ENCODE results near the gene CPLX1.
"Not testable (repeated sequence)": the region's sequence is repeated elsewhere in the genome, so short reads cannot be mapped to it uniquely, and the experiment has no call there.

The CPLX1 gene

GRCh38 chr4:808860-809570 lies 16.9 kb downstream of the CPLX1 start:
- DNase-seq (ENCODE audit: insufficient read length, low spot score) (no peak), FAIRE-seq (no peak)
- TF ChIP-seq POLR2A (IDR thresholded peaks at IDR 0.05; ENCODE audit: low read depth, low read length), result no peak

DNA sequence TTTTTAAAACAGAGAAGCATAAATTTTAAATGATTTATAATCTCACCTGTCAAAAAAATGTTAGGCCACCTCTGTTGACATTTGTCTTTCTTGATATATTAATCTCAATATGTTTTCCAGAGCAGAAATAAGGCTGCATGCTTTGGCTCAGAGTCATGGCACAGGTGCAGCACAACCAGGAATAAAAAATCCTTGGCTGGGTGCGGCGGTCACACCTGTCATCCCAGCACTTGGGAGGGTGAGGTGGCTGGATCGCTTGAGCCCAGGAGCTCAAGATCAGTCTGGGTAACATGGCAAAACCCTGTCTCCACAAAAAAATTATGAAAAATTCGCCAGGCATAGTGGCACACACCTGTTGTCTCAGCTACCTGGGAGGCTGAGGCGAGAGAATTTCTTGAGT lies 18.1 kb downstream of the CPLX1 start:
- TF ChIP-seq POLR2A (IDR thresholded peaks at IDR 0.05; ENCODE audit: low read depth, low read length), result no peak
- FAIRE-seq, result no peak
- no peak for DNase-seq (ENCODE audit: insufficient read length, low spot score)

DNA sequence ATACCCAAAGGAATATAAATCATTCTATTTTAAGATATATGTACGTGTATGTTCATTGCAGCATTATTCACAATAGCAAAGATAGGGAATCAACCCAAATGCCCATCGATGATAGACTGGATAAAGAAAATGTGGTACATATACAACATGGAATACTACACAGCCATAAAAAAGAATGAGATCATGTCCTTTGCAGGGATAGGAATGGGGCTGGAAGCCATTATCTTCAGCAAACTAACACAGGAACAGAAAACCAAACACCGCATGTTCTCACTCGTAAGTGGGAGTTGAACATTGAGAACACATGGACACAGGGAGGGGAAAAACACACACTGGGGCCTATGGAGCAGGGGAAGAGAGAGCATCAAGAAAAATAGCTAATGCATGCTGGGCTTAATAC lies 18.9 kb downstream of the CPLX1 start:
- DNase-seq (ENCODE audit: insufficient read length, low spot score); FAIRE-seq: not testable (repeated sequence)

GRCh38 chr4:804804-805203 lies 21.1 kb downstream of the CPLX1 start:
- no peak for DNase-seq (ENCODE audit: insufficient read length, low spot score)
- no peak for TF ChIP-seq POLR2A (IDR thresholded peaks at IDR 0.05; ENCODE audit: low read depth, low read length)
- no peak for FAIRE-seq

GRCh38 chr4:803884-804283 lies 22.0 kb downstream of the CPLX1 start:
- no peak for DNase-seq (ENCODE audit: insufficient read length, low spot score)
- TF ChIP-seq POLR2A (IDR thresholded peaks at IDR 0.05; ENCODE audit: low read depth, low read length), result no peak
- FAIRE-seq, result no peak

DNA sequence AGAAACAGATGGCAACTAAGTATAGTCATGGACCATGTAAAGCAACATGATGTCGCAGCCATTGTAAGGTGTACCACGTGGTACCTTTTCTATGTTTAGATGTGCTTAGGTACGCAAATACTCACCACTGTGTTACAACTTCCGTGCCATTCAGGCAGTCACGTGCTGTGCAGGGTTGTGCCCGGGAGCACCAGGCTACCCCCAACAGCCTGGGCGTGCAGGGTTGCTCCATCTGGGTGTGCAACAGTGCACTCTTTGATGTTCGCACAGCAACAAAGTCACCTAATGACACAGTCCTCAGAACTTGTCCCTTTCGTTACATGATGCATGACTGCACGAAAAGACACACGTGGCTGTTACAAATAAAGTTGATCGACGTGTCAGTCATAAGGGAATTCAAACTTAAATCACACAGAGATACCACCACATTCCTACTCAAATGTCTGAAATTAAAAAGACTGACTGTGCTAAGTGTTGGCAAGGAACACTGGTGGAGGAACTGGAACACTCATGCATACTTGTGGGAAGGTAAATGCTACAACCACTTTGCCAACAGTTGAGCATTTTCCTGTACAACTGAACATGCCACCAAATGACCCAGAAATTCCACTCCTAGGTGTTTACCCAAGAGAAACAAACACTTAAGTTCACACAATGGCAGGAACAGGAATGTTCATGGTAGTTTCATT lies 24.3 kb downstream of the CPLX1 start:
- DNase-seq (ENCODE audit: insufficient read length, low spot score) (no peak), FAIRE-seq (no peak)
- TF ChIP-seq POLR2A (IDR thresholded peaks at IDR 0.05; ENCODE audit: low read depth, low read length), result no peak

DNA sequence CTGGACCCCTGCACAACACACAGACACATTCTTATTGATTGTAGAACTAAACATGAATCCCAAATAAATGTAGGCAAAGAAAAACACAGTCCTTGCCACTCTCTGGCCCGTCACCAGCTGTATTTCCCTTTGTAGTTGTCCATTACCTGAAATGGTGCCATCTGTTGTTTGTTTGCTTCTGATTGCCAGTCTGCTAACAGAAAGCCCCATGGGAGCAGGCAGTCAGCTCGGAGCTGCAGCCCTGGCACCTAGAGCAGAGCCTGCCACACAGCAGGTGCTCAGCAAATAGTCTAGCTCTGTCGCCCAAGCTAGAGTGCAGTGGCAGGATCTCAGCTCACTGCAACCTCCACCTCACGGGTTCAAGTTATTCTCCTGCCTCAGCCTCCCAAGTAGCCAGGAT lies 28.9 kb downstream of the CPLX1 start:
- FAIRE-seq (no peak), DNase-seq (ENCODE audit: insufficient read length, low spot score) (no peak)
- TF ChIP-seq POLR2A (IDR thresholded peaks at IDR 0.05; ENCODE audit: low read depth, low read length), result no peak

DNA sequence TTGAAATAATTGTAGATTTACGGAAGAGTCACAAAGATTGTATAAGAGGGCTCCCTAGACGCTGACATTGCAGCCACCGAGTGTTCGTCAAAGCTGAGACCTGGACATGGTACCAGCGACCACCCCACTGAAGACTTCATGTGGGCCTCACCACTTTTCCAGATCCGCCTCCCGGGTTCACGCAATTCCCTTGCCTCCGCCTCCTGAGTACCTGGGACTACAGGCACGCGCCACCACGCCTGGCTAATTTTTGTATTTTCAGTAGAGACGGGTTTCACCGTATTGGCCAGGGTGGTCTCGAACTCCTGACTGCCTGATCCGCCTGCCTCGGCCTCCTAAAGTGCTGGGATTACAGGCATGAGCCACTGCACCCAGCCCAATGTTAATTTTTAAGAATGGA lies 29.7 kb downstream of the CPLX1 start:
- no peak for FAIRE-seq
- TF ChIP-seq POLR2A (IDR thresholded peaks at IDR 0.05; ENCODE audit: low read depth, low read length), result no peak
- no peak for DNase-seq (ENCODE audit: insufficient read length, low spot score)

GRCh38 chr4:795726-796119 lies 30.2 kb downstream of the CPLX1 start:
- FAIRE-seq (no peak), DNase-seq (ENCODE audit: insufficient read length, low spot score) (no peak)
- no peak for TF ChIP-seq POLR2A (IDR thresholded peaks at IDR 0.05; ENCODE audit: low read depth, low read length)

GRCh38 chr4:794900-795725 lies 30.8 kb downstream of the CPLX1 start:
- FAIRE-seq (no peak), DNase-seq (ENCODE audit: insufficient read length, low spot score) (no peak)

DNA sequence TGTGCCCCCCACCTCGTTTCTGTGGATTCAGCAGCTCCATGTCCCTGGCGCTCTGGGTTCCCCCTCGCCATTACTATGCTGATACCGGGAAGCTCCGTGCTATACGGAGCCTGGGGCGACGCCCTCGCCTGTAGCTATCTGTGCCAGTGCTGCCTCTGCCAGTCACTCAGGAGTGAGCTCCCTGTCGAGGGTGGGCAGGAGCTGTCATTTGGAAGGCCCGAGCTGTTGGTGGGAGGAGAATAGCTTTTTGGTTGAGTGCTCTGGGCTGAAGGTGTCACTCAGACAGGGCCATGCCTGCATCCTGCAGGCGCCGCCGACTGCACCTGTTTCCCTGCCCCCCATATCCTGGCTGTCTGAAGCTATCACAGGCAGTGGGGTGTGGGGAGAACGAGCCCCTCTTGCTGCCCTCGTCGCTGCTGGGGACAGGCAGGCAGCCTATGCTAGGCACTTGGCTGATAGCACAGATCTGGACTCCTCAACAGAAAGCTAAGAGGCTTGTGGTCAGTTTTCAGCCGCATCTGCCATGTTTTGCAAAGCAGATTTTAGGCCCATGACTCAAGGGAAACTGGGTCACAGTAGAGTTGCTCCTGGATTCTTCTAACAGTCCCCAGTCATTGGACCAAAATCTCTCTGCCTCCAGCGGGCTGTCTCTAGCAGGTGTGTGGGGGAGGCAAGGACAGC lies 31.8 kb downstream of the CPLX1 start:
- DNase-seq (ENCODE audit: insufficient read length, low spot score), result no peak
- FAIRE-seq, result no peak
- TF ChIP-seq POLR2A (IDR thresholded peaks at IDR 0.05; ENCODE audit: low read depth, low read length), result no peak

More at GRCh38 chr4:794900-795725, 30.8 kb downstream of the CPLX1 start:
- TF ChIP-seq POLR2A (IDR thresholded peaks at IDR 0.05; ENCODE audit: low read depth, low read length), result no peak

- no peak for DNase-seq (ENCODE audit: insufficient read length, low spot score)
- no peak for FAIRE-seq
- no peak for TF ChIP-seq POLR2A (IDR thresholded peaks at IDR 0.05; ENCODE audit: low read depth, low read length)
Measured at GRCh38 chr4:793093-793861, 32.7 kb downstream of the CPLX1 start.

DNA sequence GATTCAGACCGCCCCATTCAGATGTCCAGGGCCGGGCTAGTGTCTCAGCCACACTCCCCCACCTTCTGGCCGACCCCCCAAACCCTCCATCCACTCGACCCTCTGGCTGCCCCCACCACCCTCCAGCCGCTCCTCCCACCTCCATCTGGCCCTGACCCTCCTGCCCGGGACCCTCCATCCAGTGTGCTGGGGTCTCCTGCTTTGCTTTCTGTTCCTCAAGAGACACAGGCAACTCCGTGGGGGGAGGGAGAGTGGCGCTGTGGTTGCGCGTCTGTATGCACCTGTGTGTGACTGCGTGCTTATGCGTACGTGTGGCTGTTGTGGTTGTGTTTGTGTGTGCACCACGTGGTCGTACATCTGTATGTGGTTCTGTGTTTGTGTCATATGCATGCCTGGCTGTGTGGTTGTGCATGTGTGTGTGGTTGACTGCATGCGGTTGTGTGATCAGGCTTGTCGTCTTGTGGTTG lies 33.3 kb downstream of the CPLX1 start:
- no peak for TF ChIP-seq POLR2A (IDR thresholded peaks at IDR 0.05; ENCODE audit: low read depth, low read length)
- FAIRE-seq (no peak), DNase-seq (ENCODE audit: insufficient read length, low spot score) (no peak)

All from H54 (cell line).